RPMI8226 (cell line): ENCODE data around the gene CNN2.

Experiments used
- DNase-seq: peaks from one replicate; pipeline ENCODE4 v3.0.0-alpha.2; 2015

CNN2 gene

DNA sequence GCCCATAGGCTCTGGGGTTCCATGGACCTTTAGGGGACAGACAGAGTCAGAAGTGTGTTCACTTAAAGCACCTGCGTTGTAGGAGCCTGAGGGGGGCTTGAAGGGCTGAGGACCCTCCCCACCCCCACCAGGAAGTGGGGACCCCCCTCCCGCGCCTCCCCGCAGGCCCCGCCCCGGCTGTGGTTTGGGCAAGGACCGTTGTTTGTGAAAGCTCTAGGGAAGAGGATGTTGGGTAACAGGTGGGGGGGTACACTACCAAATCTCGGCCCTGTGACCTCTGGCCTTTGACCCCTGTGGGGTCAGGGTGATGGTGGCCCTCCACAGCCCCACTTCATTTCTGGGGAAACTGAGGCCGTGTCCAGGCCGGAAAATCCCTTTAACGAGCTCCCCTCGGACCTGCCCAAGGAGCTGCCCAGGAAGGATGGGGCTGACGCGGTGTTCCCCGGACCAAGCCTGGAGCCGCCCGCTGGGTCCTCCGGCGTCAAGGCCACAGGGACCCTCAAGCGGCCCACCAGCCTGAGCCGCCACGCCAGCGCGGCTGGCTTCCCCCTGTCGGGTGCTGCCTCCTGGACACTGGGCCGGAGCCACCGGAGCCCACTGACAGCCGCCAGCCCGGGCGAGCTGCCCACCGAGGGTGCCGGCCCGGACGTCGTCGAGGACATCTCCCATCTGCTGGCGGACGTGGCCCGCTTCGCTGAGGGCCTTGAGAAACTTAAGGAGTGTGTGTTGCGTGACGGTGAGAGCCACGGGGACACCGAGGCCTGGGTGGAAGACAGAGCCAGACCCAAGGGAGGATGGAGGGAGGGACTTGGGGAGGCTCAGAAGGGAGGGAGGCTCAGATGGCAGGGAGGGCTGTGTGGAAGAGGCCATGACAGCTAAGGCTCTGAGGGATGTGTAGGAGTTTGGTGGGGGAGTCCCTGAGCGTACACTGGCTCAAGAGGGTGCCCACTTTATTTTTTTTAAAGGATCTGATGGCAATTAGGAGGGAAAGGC, 41.9 kb downstream of the CNN2 start:
- DNase-seq = peak; percentile 66

DNA sequence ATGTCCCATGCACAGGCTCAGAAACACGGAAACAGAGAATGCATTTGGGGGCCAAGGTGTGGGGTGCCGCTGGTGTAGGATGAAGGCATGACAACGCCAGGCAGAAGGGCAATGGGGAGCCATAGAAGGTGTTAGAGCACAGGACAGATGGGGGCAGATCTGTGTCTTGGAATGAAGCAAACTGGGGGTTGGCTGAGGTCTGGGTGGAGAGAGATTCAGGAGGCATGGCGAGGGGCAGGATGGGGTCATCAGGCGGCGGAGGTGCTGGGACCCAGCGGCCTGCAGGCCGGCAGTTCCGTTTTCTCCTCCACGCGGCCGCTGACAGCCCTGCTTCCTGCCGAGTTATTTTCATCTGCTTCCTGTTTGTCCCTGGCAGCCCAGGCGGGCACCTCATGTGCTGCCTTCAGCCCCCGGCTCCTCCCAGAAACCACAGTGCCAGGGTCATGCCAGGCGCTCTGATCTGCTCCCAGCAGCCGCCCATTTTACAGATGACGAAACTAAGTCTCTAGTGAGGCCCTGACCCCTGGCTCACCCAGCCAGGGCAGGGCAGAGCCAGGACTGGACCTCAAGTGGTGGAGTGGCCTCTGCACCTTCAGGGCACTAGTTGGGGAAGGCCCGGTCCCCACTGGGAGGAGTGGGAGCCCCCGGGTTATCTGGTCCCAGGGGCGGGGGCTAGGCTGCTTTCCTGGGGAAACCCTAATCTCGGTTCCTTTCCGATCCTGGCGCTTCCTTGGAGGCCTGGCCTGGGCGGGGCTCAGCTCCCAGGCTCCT, 42.8 kb downstream of the CNN2 start:
- peak; percentile 96 for DNase-seq

DNA sequence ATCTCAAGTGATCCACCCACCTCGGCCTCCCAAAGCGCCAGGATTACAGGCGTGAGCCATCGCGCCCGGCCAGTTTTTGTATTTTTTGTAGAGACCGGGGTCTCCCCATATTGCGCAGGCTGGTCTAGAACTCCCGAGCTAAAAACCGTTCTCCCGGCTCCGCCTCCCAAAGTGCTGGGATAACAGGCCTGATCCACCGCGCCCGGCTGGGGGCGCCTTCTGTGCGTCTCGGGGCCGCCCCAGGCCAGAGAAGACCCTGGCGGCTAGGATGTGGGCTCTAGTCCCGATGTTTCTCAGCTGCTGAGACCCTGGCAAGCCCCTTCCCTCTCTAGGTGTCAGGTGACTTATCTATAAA, 44.1 kb downstream of the CNN2 start:
- no peak for DNase-seq

DNA sequence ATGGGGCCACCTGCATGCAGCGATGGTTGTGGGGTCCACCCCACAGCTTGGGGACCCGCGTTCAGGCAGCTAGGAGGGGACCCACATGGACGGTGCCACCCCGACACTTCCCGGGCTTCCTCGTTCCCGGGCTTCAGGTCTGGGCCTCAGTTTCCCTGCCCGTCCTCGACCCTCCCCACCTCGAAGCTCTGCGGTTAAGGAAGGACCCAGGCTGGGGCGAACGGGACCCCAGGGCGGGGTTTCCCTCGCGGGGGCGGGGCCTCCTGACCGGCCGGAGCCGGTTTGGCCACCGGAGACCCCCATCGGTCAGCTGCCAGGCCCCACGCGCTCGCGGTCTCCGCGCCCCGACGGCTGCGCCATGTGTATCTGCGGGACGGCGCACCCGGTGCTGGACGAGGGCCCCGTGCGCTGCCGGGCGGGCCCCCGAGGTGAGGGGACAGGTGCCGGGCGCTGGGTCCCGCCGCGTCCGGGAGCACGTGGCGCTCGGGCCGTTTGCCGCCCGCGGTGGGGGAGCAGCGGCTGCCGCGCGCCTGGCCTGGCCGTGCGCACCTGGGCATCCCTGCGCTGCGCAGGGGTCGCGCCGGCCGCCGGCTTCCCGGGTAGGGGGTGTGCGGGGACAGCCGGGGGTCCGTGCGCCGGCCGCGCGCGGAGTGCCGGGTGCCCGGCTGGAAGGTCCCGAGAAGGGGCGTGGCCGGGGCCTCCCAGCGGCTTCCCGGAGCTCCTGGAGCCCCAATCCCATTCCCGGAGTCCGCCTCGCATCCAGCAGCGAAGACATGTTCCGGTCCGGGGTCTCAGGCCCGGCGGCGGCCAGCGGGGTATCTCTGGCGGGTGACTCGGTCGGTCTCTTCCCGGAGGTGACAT, 44.8 kb downstream of the CNN2 start:
- no peak for DNase-seq

DNA sequence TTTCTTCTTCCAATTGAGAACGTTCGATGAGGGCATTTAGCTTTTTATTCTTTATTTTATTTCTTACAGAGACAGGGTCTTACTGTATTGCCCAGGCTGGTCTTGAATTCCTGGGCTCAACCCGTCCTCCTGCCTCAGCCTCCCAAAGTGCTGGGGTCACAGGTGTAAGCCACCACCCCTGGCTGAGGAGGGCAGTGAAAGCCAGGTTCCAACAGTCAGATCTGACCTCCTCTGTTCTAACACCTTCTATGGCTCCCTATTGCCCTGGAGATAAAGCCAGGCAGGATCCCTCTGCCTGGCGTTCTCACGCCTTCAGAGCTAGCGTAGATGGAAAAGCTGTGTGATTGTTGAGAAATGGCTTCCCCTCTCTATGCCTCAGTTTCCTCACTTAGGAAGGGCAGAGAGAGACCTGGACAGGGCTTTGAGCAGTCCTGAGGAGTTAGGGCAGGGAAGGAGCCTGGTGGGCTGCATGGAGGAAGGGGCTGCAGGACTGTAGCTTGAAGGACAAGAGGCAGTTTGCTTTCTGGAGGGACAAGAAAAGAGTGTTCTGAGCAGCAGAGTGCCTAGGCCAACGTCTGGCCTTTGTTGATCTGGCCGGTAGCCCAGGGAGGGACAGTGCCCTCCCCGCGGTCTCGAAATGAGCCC, 46.1 kb downstream of the CNN2 start:
- no peak for DNase-seq

DNA sequence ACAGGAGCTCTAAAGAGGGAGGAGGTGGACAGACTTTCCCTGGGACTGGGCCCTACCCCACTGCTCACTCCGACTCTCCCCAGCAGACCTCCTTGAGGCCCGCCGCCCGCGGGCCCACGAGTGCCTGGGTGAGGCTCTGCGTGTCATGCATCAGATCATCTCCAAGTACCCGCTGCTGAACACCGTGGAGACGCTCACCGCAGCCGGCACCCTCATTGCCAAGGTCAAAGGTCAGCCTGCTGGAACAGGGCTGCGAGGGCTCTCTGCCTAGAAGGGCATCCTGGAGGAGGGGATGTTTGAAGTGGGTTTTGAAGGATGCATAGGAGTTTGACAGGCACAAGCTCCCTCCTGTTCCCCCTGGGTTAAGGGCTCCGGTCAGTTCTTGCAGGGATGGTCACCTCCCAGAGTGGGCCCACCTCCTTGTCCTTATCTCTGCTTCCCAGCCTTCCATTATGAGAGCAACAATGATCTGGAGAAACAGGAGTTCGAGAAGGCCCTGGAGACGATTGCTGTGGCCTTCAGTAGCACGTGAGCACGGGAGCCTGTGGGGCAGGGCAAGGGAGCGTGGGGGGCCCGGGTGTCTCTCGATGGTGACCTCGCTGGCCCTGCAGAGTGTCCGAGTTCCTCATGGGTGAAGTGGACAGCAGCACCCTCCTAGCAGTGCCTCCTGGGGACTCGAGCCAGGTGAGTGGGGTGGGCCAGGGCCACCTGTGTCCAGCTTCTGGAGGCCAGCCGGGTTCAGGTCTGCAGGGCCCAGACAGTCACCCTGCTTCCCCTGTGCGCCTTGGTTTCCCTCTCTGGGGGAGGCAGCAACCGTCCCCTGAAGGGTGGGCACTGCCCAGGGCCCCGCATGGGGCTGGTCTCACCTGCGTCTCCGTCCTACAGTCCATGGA, 46.9 kb downstream of the CNN2 start:
- no peak for DNase-seq

DNA sequence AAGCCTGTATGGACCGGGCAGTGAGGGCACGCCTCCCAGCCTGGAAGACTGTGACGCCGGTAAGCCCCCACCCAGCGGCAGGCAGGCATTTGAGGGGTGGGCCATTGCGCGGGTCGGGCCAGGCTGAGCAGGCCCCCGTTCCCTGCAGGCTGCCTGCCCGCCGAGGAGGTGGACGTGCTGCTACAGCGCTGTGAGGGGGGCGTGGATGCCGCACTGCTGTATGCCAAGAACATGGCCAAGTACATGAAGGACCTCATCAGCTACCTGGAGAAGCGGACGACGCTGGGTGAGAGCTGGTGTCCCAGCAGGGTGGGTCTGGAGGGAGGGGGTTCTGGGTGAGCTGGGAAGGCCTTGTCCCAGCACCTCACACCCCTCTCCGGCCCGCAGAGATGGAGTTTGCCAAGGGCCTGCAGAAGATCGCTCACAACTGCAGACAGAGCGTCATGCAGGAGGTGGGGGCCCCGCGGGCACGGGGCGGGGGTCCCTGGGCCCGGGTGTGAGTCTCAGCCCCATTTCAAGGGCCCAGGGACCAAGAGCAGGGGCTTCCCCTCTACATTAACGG, 47.6 kb downstream of the CNN2 start:
- DNase-seq = no peak

DNA sequence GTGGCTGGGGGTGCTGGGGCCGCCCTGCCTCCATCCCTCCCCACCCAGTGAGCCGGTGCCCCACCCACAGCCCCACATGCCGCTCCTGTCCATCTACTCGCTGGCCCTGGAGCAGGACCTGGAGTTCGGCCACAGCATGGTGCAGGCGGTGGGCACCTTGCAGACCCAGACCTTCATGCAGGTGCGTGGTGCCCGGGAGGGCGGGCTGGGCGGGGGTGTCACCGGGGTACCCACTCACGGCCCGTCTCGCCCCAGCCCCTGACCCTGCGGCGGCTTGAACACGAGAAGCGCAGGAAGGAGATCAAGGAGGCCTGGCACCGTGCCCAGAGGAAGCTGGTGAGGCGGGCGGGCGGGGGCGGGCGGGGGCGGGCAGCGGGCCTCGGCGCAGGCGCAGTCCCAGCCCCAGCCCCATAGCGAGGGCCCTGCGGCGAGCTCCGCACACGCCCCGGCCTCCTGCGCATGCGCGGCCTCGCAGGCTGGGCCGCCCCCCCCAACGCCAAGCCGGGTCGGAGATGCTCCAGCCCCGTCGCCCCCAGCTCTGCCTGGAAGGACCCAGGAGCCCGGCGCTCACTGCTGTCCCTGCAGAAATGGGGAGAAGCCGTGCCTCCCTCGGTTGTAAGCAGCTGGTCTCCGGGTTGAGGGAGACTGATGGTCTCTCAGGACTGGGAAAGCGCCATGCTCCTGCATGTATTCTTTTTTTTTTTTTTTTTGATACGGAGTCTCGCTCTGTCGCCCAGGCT, 48.3 kb downstream of the CNN2 start:
- DNase-seq = peak; percentile 96

DNA sequence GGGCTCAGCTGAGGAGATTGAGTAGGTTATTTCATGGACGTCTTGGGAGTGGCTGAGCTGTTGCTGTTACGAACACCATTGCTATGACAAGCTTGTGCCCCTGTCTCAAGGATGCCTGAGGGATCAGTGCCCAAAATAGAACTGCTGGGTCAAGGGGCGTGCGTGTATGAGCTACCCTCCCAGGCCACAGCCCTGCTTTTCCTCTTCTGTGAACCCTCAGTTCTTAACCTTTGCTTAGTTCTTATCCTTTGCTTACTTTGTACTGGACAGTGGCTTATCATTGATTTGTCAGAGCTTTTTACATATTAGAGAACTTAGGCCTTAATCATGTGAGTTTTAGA, 49.6 kb downstream of the CNN2 start:
- no peak for DNase-seq

DNA sequence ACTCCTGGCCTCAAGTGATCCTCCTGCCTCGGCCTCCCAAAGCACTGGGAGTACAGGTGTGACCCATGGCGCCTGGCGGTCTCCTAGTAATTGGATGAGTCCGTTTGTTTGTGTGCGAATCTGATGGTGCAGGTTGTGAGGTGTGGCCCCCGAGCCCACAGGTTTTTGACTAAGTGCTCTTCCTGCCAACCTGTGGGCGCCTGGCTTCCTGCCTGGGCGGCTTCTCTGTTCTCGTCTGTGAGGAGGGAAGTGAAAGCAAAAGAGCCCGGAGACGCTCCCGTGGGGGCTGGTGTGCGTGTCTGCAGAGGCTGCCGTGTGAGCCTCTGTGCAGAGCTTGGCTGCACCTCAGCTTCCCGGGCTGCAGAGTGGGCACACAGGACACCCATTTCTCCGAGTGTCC, 50.5 kb downstream of the CNN2 start:
- peak; percentile 97 for DNase-seq

DNA sequence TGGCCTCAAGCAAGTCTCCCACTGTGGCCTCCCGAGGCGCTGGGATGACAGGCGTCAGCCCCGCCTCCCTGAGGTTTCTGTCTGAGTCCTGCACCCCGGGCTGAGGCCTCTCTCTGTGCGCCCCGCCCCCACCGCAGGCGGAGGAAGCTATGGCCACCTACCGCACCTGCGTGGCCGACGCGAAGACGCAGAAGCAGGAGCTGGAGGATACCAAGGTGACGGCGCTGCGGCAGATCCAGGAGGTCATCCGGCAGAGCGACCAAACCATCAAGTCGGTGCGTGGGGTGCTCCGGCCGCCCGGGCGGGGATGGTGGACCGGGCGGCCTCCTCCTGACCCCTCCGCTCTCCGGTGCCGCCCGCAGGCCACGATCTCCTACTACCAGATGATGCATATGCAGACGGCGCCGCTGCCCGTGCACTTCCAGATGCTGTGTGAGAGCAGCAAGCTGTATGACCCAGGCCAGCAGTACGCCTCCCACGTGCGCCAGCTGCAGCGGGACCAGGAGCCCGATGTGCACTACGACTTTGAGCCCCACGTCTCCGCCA, 53.2 kb downstream of the CNN2 start:
- no peak for DNase-seq

DNA sequence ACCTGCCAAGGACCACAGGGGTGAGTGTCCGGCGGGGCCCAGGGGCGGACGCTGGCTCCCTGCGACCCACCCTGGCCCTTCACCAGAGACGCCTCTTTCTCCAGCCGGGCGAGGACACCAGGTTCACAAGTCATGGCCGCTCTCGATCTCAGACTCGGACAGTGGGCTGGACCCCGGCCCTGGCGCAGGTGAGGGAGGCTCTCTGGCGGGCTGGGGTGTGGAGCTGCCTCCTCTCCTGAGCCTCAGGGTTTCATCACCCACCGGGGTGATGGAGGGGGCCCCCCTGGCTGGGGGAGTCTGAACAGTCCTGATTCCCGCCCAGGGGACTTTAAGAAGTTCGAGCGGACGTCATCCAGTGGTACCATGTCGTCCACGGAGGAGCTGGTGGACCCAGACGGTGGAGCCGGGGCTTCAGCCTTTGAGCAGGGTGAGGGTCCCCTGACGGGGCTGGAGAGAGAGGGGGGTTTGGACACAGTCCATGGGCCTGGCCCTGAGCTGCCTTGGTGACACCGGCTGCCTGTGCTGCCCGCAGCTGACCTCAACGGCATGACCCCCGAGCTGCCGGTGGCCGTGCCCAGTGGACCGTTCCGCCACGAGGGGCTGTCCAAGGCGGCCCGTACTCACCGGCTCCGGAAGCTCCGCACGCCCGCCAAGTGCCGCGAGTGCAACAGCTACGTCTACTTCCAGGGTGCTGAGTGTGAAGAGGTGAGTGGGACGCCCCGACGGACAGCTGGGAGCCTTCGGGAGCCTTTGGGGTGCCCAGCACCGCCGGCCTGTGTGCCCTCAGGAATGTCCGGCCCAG, 54.2 kb downstream of the CNN2 start:
- DNase-seq = no peak

DNA sequence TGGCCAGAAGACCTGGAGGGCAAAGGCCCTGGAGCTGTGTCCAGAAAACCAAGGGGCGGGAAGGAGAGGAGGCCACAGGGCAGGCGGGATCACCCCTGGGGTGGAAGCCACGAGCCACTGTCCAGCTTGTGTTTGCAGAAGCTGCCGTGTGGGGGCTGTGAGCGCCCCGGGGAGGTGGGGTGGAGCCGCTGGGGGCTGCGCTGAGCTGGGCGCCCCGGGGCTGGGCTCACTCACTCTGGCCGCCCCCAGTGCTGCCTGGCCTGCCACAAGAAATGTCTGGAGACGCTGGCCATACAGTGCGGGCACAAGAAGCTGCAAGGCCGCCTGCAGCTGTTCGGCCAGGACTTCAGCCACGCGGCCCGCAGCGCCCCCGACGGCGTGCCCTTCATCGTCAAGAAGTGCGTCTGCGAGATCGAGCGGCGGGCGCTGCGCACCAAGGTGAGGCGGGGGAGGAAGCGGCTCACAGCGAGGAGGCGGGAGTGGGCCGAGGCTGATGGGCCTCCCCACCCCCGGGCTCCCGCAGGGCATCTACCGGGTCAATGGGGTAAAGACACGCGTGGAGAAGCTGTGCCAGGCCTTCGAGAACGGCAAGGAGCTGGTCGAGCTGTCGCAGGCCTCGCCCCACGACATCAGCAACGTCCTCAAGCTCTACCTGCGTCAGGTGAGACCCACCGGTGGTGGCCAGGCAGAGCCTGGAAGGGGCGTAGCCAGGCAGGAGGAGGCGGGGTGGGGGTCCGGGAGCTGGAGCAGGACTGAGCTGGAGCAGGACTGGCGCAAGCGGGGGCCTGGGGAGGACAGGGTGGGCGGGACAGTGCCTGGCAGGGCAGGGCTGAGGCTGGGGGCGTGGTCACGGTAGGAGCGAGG, 55.1 kb downstream of the CNN2 start:
- DNase-seq = no peak

DNA sequence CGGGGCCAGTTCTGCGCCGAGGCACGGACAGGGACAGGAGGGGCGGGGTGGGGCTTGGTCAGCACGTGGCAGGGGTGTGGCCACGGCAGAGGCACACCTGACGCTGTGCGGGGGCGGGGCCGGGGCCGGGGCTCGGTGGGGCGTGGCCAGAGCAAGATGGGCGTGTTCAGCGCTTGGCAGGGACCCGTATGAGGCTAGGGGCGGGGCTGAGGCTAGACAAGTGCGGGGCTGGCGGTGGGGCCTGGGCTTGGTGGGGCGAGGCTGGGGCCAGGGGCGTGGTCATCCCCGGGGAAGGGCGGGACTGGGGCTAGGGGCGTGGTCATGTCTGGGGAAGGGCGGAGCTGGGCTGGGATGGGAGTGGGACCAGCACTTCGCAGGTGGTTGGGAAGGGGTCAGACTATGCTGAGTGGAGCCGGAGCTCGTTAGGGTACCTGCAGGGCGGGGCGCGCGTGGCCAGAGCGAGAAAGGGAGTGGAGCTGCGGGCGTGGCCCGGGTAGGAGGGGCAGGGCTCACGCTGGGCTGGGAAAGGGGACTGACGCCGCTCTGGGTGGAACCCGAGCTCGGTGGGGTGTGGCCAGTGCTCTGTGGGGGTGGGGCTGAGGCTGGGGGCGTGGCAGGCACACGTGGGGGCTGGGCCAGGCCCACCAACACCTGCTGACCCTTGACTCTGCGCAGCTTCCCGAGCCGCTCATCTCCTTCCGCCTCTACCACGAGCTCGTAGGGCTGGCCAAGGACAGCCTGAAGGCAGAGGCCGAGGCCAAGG, 55.9 kb downstream of the CNN2 start:
- peak; percentile 30 for DNase-seq

DNA sequence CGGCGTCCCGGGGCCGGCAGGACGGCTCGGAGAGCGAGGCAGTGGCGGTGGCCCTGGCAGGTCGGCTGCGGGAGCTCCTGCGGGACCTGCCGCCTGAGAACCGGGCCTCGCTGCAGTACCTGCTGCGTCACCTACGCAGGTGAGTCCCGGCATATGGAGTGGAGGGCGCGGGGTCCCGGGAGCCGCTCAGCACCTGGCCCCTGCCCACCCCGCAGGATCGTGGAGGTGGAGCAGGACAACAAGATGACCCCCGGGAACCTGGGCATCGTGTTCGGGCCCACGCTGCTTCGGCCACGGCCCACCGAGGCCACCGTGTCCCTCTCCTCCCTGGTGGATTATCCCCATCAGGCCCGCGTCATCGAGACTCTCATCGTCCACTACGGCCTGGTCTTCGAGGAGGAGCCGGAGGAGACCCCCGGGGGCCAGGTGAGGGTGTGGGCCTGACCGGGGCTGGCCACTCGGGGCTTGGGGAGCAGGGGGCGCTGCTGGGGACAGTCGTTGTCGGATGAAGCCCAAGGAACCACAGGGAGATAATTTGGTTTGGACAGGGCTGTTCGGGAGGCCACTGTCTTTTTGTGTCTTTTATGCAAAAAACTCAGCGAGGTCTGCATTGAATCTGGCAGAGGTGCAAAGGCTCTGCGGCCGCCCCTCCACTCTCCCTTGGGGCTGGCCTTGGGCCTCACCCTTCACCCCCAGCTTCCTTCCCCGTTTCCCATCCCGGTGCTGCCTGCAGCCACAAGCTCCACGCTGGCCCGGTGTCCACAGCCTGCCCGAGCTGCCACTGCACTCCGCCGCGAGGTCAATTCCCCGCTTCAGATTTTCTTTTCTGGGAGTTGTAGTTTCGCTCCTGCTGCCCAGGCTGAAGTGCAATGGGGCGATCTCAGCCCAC, 56.8 kb downstream of the CNN2 start:
- no peak for DNase-seq
